A673 (cell line): ENCODE measurements around the gene RASGRP2.

Experiments
- EZH2 ChIP-seq: fragments of 200-600 bp; sonication (generic); IDR thresholded peaks from 2 replicates; pipeline ENCODE4 v1.6.1; 2017; ENCODE audit warnings: borderline replicate concordance, low read depth, mild to moderate bottlenecking, mixed read lengths, antibody characterized with exemption, low read length; ENCODE audit not compliant: poor library complexity, severe bottlenecking
- TF ChIP-seq, protein P1 (sequence below): fragments of 300-800, 200-600 bp; sonication (generic); conservative IDR thresholded peaks from 2 replicates; pipeline ENCODE4 v1.5.1; 2017; ENCODE audit warnings: low read depth, mild to moderate bottlenecking, antibody characterized with exemption, low read length, moderate library complexity, mixed read lengths

DNA sequence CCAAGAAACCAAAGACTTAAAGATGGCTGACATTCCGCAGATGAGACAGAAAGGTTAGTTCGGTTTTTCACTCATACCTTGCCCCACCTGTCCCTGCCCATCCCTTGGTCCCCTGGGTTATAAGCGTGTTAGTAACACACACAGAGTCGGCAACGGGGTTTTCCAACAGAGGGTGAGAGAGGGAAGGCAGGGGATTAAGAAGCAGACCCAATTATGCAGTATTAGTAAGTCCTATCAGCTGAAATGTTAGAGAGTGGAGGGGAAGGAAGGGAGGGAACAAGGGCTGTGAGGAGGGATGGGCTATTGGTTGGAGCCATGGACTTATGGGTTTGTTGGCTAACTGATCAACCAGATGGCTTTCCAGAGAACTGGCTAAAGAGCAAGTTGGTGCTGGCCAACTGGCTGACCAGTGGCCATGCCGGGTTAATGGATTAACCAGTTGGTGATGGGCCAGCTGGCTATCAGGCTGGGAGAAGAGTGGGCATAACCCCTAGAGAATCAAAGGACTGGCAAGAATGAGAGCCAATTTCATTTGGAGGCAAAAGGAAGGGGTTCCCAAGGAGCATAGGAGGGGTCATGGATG, 66.4 kb downstream of the RASGRP2 start:
- TF ChIP-seq, protein P1, sequence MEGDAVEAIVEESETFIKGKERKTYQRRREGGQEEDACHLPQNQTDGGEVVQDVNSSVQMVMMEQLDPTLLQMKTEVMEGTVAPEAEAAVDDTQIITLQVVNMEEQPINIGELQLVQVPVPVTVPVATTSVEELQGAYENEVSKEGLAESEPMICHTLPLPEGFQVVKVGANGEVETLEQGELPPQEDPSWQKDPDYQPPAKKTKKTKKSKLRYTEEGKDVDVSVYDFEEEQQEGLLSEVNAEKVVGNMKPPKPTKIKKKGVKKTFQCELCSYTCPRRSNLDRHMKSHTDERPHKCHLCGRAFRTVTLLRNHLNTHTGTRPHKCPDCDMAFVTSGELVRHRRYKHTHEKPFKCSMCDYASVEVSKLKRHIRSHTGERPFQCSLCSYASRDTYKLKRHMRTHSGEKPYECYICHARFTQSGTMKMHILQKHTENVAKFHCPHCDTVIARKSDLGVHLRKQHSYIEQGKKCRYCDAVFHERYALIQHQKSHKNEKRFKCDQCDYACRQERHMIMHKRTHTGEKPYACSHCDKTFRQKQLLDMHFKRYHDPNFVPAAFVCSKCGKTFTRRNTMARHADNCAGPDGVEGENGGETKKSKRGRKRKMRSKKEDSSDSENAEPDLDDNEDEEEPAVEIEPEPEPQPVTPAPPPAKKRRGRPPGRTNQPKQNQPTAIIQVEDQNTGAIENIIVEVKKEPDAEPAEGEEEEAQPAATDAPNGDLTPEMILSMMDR, result no peak
- TF ChIP-seq EZH2, result no peak
